Head of caudate nucleus (tissue), 42 donors: ENCODE results near the gene C19orf85.

ENCODE experiments used
- DNase-seq, 42 donors: peaks; one replicate each; pipeline versions ENCODE4 v3.0.0 to v3.0.0-alpha.2; 2020 to 2021; ENCODE audit warnings: mixed read lengths in 7 of 42
- intact Hi-C: fragments of 100-400 bp; cut with DNase I; formaldehyde crosslinking; loops from one replicate; pipeline ENCODE4 v1.15.0; 2022

The C19orf85 gene

DNA sequence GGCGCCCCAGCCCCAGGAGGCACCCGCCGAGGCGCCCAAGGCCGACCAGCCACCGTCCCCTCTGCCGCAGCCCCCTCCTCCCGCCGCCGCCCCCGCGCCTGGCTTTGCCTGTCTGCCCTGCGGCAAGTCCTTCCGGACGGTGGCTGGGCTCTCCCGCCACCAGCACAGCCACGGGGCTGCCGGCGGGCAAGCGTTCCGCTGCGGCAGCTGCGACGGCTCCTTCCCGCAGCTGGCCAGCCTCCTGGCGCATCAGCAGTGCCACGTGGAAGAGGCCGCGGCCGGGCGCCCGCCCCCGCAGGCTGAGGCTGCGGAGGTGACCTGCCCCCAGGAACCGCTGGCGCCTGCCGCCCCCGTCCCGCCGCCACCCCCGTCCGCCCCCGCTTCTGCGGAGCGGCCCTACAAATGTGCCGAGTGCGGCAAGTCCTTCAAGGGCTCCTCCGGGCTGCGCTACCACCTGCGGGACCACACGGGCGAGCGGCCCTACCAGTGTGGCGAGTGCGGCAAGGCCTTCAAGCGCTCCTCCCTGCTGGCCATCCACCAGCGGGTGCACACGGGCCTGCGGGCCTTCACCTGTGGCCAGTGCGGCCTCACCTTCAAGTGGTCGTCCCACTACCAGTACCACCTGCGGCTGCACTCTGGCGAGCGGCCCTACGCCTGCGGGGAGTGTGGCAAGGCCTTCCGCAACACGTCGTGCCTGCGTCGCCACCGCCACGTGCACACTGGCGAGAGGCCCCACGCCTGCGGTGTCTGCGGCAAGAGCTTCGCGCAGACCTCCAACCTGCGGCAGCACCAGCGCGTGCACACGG lies 17.8 kb upstream of the C19orf85 start:
- intact Hi-C loops: no loop called here
- no peak for DNase-seq

- intact Hi-C loops: no loop called here
- no peak for DNase-seq
Measured at GRCh38 chr19:55481794-55482155, 17.2 kb upstream of the C19orf85 start.

DNA sequence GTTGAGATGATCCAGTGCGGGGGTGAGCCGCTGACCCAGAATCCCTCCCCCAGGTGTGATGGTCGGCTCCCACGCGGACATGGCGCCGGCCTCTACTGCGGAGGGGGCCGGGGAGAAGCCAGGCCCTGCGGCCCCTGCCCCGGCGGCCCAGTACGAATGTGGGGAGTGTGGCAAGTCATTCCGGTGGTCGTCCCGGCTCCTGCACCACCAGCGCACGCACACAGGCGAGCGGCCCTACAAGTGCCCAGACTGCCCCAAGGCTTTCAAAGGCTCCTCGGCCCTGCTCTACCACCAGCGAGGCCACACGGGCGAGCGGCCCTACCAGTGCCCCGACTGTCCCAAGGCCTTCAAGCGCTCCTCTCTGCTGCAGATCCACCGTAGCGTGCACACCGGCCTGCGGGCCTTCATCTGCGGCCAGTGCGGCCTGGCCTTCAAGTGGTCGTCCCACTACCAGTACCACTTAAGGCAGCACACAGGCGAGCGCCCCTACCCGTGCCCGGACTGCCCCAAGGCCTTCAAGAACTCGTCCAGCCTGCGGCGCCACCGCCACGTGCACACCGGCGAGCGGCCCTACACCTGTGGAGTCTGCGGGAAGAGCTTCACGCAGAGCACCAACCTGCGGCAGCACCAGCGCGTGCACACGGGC lies 16.7 kb upstream of the C19orf85 start:
- intact Hi-C loops: no loop called here
- DNase-seq: no peak

GRCh38 chr19:55479451-55480230 lies 15.1 kb upstream of the C19orf85 start:
- intact Hi-C loops: no loop called here
- DNase-seq: no peak

- no peak for DNase-seq
- intact Hi-C loops: no loop called here
Measured at GRCh38 chr19:55479045-55479444, 14.5 kb upstream of the C19orf85 start.

DNA sequence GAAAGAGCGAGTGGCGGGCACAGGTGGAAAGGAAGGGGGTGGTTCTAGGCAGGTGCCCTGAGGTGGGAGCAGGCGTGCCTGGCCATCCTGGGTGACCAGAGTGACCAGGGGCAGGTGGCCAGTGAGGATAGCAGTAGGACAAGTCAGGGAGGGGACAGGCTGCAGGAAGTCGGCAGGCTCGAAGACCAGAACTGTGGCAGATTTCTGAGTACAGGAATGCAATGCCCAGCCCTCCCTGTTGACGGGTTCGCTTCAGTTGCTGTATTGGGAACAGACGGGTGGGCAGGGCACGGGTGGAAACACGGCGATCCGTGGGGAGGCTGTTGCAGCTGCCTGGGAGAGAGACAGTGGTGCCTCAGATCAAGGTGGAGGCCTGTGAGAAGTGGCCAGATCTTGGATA lies 13.8 kb upstream of the C19orf85 start:
- intact Hi-C loops: no loop called here
- DNase-seq: peak in 1 of 42 donors; percentile 29

GRCh38 chr19:55477905-55478304 lies 13.4 kb upstream of the C19orf85 start:
- intact Hi-C loops: no loop called here
- DNase-seq: no peak

DNA sequence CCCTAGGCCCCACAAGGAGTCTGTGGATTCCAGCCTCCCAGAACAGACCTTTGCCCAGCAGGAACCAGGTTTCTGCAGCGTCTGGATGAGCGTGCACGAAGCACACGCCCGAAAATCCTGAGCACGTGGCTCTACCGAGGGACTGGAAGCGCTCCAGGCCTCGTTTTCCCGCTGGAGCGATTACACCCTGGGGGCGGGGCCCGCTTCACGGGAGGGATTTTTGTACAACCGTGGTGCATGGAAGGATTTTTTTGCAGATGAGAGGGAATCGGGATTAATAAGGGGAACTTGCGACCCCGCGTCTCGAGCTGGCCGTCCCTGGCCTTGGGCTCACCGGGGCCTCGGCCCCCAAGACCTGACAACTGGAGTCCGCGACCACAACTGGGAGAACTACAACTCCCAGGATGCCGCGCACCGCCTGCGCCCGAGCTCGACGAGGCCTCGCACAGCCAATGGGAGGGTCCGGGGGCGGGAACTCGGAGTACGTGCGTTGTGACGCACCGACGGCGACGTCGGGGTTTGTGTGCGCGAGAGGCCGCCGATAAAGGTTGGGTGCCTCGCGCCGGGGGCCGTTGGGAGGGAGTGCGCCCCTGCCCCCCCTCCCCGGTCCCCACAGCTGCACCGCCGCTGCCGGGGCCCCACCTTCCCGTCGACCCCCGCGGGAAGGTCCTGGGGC lies 11.7 kb upstream of the C19orf85 start, which contains the start of gene ZNF628:
TSS of gene ZNF628 (plus strand) at position 518 of the 676 bp plus-strand sequence. CDS start 3,294 bp downstream, outside the sequence.
- peak; percentile 99 to 100 (median 100) for DNase-seq
- intact Hi-C loops: no loop called here

DNA sequence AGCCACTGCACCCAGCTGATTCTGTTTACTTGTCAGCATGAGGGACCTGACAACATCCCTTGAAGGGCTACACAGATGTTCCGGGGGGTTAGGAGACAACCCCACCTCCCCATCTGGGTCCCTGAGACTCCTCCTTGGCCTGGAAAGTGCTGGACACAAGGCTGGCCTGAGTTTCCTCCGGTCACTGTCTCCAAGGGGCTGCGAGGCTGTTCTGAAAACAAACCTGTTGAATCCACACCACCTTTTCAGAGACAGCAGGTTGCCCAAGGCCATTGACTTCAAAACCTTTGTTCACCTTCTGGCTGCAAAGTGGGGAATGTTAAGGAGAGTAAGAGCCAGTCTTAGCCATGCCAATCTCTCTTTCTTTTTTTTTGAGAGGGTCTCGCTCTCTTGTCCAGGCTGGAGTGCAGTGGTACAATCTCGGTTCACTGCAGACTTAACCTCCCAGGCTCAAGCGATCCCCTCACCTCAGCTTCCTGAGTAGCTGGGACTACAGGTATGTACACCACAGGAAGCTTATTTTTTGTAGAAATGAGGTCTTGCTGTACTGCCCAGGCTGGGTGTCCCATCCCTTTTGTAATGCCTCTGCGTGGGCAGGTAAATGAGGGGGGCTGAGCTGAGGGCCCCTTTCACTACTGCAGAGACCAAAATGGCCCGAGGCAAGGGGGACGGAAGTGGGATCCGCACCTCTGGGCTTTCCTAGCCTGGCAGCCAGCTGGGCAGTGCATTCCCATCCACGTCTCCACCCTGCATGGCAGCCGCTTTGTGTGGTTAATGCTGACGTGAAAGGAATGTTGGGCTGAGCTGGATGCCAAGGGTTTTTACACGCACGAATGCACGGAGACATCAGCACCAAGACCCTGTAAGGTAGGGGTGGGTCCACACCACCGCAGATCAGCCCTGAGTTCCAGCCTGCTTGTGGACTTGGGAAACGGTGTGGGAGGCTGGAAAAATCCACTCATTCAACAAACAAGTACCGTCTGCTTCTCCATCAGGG lies 10.0 kb upstream of the C19orf85 start:
- DNase-seq: no peak
- intact Hi-C loops: no loop called here

- no peak for DNase-seq
- intact Hi-C loops: no loop called here
Measured at GRCh38 chr19:55473225-55474012, 8.9 kb upstream of the C19orf85 start.

DNA sequence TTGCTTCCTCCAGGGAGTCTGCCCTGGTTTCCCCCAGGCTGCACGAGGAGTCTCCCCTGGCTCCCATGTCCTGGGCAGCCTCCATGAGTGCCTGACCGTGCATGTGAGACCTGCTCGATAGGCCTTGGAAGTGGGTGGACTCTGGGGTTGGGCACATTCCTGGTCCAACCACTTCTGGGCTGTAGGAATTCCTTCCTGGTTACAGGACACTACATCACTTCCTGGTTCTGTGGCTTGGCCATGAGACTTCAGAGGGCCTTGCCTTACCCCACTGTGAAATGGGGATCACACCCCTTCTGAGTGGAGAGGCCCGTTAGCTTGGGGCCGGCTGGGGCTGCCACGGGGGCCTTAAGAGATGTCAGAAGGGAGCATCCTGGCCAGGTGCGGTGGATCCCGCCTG lies 7.9 kb upstream of the C19orf85 start:
- DNase-seq: no peak
- intact Hi-C loops: no loop called here

DNA sequence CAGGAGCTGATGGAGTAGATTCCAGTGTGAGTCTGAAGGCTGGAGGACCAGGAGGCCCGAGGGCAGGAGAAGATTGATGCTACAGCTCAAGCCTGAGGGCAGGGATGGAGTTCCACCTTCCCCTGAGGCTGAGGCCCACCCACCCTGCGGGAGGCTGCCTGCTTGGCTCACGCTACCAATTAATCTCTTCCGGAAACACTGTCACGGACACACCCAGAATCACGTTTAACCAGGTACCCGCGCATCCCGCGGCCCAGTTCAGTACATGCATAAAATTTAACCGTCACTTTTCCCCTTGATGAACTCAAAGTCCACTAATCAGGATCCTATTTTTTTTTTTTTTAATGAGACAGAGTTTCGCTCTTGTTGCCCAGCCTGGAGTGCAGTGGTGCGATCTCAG lies 6.7 kb upstream of the C19orf85 start:
- DNase-seq: no peak
- intact Hi-C loops: no loop called here

DNA sequence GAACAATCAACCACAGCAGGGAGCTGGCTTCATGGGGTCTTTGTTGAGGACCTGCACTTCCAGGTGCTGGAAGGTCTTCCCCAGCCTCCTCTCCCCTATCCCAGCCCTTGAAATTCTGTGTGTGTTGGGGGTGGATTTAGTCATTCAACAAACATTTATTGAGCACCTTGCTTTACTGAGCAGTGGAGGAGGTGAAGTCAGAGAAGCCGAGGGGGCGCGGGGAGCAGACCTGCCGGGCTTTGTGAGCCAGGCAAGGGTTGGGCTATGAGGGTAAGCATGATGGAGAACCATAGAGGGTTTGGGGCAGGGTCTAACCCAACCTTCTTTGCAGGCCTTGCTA lies 3.5 kb upstream of the C19orf85 start:
- no peak for DNase-seq
- intact Hi-C loops: loop anchor here (5.0 kb wide), 1 partner anchor 34 kb away; no protein-coding TSS in a partner anchor

DNA sequence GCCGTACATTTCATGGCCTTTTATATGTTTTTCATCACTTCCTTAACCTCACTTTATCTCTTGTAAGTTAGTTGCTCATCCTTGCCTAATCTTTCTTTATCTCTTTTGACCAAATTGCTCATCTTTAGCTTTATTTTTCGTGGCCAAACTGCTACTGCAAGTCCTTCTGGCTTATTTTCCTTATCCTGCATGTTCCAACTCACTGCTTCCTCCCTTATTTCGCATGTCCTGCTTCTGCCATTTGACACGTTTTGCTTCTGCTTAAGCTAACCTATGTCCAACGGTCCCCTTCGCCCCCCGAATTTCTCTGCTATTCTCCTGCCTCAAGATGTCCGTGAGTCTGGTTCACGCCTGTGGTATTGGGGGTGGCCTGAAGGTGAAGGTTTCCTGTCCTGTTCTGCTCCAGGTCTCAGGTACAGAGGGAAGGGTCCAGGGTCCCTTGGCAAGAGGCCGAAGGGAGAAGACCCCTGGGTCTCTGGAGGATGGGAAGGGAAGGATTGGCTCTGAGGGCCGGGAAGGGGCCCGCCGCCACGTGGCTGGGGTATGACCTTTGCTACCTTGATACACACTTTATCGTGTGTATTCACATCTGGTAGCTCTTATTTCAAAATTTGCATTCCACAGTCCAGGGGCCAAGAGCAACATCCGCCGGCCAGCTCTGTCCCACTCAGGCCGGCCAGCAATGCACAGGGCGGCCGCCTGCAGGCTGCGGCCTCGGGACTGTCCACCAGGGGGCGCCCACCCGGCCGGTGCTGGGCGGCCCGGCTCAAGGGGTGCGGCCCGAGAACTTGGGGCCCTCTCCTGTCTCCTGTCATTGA lies 2.9 kb upstream of the C19orf85 start:
- DNase-seq: peak in 35 of 42 donors; percentile 27 to 87 (median 69)
- intact Hi-C loops: loop anchor here (5.0 kb wide), 1 partner anchor 35 kb away; no protein-coding TSS in a partner anchor

DNA sequence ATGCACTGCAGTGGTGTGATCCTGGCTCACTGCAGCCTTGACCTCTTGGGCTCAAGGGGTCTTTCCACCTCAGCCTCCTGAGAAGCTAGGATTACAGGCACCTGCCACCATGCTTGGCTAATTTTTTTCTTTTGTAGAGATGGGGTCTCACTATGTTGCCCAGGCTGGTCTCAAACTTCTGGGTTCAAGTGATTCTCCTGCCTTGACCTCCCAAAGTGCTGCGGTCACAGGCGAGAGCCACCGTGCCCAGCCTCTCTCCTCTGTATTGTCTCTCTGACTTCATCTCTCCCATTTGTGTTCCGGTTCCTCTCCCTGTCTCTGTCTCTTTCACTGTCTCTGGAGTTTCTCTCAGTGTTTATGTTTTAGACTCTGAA lies 1.7 kb upstream of the C19orf85 start:
- no peak for DNase-seq
- intact Hi-C loops: loop anchor here (5.0 kb wide), 1 partner anchor 36 kb away; no protein-coding TSS in a partner anchor

DNA sequence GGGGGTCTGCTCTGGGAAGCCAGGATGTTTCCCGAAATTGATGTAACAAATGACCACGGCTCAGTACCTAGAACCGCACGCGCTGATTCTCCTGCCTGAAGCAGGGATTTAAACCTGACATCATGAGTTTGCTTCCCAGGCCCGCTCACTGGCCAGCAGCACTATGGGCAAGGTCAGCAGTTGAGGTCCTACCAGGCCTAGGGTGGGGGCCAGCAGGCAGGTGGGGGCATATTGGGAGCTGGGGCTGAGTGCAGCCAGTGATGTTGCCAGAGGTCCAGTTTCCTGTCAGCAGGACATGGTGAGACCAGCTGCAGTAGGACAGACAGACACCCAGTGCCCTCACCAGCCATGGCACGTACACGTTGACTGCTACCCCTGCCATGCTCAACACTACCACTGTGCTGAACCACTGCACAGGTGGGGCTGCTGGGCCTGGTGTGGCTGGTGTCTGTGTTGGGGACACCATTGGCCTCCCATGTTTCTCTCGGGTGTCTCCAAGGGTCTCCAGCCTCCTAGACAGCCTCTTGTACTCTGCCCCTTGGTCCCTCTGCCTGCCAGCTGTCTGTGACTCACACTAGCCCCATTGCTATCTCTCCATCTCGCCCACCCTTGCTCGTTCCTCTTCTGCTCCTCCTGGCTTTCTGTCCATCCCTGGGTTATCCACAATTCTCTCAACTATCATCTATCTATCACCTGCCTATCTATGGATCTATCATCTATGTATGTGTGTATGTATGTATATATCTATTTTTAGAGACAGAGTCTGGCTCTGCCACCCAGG lies 1.1 kb upstream of the C19orf85 start:
- intact Hi-C loops: loop anchor here (5.0 kb wide), 1 partner anchor 37 kb away; no protein-coding TSS in a partner anchor

More for the DNA sequence above, 1.1 kb upstream of the C19orf85 start:
- DNase-seq: no peak
